ENCODE results near the gene NOTCH2.
"Not testable (repeated sequence)": the region's sequence is repeated elsewhere in the genome, so short reads cannot be mapped to it uniquely, and the experiment has no call there.

The NOTCH2 gene

DNA sequence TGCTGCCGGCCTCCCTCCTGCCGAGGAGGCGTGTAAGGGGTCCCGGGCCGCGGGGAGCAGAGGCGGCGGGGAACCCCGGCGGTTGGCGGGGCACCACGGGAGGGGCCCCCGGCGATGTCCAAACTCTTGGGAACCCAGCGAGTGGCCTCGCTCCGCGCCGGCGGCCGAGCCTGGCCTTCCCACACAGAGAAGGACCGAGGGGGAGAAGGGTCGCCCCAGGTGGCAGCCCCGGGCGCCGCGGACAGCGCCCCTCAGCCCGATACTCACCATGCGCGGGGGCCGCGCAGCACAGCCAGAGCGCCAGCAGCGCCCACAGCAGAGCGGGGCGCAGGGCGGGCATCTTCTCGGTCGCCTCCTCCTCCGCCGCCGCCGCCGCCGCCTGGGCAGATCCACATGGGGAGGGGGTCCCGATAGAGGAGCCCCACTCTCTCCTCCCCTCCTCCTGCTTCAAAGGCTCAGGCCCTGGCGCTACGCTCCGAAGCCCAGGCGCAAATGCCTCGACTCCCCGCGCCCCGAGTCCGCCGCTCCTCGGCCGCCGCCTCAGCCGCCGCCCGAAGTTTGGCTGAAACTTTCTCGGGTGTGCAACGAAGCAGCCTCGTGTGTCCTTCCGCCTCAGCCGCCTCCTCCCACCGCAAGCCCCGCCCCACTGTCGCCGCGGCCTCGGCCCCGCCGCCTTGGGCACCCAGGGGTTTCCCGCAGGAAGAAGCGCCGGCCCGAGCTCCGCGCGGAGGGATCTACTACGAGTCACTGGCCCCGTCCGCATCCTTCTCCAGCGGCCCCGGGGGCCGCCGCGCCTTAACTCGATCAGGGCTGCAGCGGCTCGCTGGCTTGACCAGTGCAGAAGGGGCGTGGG lies at the start of gene NOTCH2:
TSS of gene NOTCH2 (minus strand) at position 596 of the 853 bp plus-strand sequence. CDS start at position 340, 256 bp downstream.
- DNase-seq (ENCODE audit: low read depth, low spot score): not testable (repeated sequence)

DNA sequence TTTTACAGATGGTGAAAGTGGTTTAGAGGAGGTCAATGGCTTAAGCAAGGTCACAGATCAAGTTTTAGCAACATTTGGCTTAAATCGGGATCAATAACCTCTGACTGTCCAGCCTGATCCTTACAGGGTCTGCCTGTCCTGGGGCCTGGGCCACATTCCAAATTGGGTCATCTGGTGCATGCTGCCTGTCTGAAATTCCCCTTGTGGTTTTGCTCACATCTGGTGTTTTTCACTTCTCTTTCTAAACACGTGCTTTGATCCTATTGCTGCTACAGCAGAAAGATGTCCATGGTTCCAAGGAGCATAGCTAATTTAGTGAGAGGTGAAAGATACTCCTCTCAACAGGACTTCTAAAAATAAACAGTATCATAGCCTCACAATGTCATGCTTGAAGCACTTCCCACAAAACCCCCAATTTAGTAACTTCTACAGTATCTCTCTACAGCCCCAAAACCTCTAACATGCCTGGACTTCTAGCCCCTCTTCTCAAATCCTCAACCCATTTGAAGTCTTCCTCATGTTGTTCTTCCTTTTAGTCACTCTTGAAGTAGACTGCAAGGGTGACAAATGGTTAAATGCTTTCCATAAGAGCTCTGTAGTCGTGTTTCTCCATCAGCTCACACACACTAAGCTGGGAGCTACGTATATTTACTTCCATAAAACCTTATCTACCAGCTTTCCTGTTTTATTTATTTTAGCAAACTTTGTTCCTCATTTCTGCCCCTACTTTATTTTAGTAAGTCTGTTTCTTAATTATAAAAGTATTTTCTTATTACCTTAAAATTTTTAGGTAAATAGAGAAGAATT lies 48.1 kb upstream of the NOTCH2 start:
- DNase-seq (ENCODE audit: low read depth, low spot score): not testable (repeated sequence)

DNA sequence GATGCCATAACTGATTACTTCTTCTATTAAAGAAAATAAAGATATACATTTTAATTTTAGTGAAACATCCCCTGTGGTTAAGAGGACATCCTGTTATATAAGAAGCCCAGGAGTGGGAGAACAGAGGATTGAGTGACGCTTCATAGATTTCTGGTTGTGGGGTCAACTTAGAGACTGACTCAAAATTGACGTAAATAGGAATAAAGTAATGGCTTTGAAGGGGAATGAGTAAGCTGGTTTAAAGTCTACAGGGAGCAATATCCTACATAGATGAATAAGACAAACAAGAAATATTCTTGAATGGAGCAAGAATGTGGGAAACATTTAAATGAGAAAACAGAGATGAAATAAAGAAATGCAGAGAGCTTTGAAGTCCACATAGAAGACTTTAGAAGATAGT lies 46.6 kb upstream of the NOTCH2 start:
- not testable (repeated sequence) for DNase-seq (ENCODE audit: low read depth, low spot score)

DNA sequence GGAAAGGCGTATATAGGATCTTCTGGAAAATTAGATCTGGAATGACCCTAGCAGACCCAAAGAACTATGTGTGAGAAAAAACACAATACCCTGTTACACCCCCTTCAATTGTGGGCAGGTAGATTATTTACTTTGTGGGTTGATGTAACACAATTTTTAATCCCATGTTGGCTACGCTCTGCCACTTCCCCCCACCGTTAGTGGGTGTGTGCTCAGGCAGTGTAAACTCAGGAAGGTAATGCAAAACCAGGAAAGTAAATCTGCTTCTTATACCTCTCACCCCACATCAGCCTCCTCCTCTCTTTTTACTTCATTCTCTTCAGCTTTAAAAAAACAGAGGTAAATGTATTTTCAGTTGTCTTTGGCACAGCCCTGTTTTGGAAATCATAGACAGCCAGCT lies 43.7 kb upstream of the NOTCH2 start:
- DNase-seq (ENCODE audit: low read depth, low spot score): not testable (repeated sequence)

DNA sequence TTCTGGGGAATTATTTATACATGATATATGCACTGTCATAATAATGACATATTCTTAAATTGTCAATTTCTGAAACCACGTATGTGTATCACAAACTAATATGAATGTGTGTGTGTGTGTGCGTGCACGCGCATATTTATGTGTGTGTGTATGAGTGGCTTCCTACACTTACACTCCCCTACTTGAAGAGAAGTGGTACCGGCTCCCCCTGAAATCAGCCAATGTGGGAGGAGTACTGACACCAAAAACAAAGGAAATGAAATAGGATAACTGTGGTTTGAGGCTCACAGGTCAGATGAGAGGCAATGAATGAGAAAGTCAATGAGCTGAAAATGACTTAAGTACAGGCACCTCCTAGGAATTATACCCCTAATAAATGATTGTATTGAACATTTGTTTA lies 42.8 kb upstream of the NOTCH2 start:
- not testable (repeated sequence) for DNase-seq (ENCODE audit: low read depth, low spot score)

DNA sequence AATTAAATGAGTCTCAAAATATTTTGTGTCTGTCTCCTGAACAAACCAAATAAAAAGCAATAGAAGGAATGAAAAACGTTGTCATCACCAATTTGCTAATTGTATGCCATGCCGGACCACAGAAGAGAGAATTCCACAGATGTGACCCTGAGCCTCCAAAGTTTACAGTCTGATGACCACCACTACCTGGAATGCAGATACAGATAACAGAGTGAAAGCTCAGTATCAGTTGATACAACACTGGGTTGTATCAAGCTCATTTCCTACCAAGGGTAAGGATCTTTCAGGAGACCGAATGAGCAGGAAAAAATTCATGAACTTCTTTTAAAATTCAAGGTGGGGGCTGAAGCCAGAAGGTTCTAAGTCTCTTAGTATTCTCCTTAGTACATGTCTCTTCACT lies 42.3 kb upstream of the NOTCH2 start:
- DNase-seq (ENCODE audit: low read depth, low spot score): not testable (repeated sequence)

DNA sequence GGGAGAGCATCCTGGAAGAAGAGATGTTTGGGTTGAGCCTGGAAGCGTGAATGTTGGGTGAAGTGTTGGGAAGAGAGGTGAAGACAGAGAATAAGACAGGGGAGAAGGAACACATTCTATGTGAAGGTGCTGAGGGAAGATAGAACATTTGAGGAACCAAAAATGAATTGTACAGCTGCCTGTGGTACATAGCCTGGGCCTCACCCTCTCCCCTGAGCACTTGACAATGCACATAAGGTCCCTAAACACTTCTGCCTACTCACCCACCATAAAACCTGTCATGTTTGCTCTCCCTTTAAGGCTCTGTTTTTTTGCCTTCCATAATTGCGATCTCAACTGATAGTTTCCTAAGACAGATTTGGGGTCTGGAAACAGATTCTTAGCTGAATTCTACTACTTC lies 41.5 kb upstream of the NOTCH2 start:
- not testable (repeated sequence) for DNase-seq (ENCODE audit: low read depth, low spot score)

DNA sequence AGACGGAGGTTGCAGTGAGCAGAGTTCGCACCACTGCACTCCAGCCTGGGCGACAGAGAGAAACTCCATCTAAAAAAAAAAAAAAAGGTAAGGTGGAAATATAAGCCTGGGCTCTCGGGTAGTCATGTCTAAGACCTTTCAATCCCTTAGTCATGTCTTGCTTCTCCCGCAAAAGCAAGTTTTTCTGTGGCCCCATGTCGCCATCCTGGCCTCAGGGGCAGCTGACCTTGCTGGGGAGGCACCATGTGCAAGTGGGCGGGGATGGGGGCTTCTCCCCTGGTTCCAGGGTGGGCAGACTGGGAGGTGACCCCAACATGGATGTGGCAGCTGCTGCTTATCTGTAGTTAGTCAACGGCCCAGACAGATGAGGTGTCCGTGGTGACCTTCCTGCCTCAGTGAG lies 40.2 kb upstream of the NOTCH2 start:
- not testable (repeated sequence) for DNase-seq (ENCODE audit: low read depth, low spot score)

DNA sequence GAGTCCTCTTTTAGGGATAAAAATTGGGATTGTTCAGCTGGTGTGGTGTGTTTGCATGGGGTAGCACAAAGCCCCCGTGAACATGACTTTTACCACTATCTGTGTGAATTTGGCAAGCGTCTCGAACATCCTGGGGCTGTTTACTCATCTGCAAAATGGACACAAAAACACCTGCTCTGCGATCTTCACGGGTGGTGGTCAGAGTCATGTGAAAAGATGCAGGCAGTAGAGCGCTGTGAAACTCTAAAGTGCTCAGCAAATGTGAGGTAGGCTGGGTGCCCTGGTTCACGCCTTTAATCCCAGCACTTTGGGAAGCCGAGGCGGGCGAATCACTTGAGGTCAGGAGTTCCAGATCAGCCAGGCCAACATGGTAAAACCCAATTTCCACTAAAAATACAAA lies 39.7 kb upstream of the NOTCH2 start:
- DNase-seq (ENCODE audit: low read depth, low spot score): not testable (repeated sequence)

DNA sequence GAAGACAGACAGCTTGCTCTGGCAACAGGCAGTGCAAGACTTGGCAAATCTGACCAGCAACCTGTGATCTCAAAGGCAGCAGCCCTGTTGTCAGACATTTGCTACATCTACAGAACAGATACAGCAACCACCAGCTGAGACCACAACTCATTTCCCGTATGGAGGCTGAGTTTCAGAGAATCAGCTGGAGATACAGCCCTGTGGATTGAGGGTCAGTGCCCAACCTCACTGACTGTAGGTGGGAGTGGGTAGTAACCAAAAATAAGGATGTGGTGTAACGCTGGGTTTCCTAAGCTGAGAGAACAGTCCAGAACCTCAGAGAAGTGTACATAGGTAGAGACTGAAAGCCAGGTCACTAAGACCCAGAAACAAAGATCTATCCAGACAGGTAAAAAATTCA lies 35.8 kb upstream of the NOTCH2 start:
- DNase-seq (ENCODE audit: low read depth, low spot score): not testable (repeated sequence)

DNA sequence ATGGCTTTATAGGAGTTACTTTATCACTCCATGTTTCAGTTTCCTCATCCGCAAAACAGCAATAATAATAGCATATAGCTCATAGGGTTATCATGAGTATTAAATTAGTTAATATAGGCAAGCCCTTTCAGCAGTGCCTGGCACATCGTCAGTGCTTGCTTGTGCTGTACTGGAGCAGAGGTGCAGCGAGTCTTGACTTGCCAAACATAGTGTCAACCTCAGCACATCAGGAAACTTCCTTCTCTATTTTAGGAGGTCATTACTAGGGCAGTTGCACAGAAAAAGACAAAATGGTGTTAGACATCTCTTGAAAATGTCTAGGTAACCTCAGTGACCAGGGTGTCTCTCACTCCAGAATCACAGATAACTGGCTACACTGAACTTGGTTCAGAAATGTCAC lies 34.3 kb upstream of the NOTCH2 start:
- not testable (repeated sequence) for DNase-seq (ENCODE audit: low read depth, low spot score)

DNA sequence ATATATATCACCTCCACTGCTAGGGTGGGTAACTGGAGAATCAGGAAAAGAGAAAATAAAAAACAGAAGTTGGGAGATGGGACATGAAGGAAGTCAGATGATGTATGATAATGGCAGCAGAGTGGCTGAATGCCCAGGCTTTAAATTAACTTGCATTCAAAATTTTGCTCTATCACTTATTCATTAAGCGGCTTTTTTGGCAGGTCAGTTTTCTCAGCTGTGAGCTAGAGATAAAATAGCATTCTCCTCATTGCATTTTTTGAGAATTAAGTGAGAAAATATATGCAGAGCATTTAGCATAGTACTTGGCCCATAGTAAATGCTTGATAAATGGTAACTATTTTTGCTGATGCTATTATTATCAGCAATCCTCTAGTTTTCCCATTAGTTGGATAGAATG lies 32.1 kb upstream of the NOTCH2 start:
- DNase-seq (ENCODE audit: low read depth, low spot score): not testable (repeated sequence)

DNA sequence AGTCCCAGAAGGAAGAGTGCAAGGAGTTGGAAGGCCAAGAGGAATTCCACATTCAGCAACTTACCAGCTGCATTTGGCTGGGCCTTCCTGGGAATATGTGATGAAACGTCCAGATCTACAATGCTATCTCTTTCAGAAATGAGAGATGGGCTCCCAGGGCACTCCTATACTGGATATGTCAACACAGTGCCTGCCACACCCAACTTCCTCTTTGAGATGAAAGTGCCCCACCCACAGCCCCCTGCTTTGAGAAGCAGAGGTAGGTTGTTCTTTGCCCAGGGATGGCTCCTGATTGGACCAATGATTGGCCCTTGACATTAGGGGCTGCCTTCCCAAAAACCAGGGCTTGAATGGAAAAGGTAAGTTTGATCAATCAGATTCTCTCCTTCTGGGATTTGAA lies 31.1 kb upstream of the NOTCH2 start:
- DNase-seq (ENCODE audit: low read depth, low spot score): not testable (repeated sequence)

DNA sequence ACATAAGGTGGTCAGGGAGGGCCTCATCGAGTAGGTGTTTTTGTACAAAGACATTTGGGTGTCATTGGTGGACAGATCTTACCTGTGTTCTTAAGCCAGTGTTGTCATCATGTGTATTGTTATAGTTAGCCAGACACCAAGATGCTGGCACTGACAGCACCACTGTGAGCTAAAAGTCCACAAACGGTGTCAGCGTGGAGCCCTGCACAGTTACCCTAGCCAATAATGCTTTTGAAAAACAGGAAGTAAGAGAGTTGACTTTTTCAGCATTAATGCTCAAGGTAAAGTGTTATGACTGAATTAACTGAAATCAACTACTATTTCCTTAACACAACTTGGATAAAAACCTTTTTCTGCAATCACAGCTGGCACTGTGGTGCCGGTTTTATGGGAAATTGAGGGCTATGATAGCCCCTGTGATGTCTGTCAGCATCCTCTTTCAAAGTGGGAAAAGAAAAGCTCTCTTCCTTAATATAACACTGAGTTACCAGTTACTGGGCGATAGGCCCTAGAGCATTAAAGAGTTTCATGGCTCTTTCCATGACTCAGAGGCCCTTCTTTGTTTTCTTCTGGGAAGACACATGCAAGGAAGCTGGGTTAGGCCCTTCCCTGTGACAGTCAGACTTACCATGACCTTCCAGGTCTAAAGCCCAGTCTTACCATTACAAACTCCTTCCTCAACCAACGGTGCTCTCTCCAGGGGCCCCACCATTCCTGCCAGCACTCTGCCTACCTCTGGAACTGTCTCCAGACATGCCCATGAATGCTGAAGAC lies 29.7 kb upstream of the NOTCH2 start:
- DNase-seq (ENCODE audit: low read depth, low spot score): not testable (repeated sequence)

DNA sequence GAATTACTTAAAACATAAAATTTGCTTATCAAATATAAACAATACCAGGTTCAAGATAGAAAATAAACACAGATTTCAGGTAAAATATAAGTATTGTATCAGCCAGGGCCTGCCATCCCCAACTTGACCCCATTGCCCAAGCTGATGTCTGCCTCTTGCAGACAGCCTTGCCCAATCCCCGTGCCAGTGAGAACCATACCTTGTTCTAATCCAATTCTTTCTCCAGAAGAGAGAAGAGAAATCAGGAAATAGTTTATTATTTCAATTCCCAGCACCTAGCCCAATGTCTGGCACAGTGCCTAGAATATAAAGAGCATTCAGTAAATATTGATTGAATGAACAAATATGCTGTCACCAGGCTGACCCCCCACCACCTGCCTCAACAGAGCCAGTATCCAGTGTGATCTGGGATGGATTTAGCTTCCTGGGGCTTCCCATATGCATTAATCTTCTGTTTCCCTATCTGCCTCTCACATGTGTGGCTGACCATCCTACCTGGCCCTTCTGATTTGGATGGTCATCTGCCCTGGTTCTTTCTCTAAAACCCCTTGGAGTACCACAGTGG lies 27.6 kb upstream of the NOTCH2 start:
- not testable (repeated sequence) for DNase-seq (ENCODE audit: low read depth, low spot score)

DNA sequence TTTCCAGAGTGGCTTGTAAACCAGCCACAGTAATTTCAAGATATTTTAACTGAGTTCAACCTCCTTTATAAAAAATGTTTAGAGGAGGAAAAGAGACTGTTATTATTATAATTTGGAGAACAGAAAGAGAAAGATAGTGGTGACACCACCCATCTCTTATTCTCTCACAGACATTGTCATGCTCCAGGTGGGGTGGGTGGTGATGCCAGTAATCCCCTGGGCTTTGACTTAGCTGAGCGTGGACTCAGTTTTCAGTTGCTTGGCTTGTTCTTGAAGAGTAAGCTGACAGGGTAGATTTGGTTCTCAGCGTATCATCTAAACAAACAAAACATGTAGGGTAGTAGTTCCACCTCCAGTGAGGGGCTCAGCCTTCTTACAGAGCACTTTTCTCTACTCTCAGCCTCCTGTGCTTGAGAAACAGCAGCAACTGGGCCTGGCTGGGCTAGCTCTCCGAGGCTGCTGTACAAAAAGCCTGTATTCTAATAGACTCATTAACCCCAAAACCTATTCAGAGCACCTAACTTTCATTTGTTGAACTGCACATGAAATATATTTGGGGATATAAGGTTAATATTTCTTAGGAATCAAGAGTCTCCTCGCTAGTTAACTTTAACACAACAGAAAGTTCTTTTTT lies 24.2 kb upstream of the NOTCH2 start:
- DNase-seq (ENCODE audit: low read depth, low spot score): not testable (repeated sequence)

DNA sequence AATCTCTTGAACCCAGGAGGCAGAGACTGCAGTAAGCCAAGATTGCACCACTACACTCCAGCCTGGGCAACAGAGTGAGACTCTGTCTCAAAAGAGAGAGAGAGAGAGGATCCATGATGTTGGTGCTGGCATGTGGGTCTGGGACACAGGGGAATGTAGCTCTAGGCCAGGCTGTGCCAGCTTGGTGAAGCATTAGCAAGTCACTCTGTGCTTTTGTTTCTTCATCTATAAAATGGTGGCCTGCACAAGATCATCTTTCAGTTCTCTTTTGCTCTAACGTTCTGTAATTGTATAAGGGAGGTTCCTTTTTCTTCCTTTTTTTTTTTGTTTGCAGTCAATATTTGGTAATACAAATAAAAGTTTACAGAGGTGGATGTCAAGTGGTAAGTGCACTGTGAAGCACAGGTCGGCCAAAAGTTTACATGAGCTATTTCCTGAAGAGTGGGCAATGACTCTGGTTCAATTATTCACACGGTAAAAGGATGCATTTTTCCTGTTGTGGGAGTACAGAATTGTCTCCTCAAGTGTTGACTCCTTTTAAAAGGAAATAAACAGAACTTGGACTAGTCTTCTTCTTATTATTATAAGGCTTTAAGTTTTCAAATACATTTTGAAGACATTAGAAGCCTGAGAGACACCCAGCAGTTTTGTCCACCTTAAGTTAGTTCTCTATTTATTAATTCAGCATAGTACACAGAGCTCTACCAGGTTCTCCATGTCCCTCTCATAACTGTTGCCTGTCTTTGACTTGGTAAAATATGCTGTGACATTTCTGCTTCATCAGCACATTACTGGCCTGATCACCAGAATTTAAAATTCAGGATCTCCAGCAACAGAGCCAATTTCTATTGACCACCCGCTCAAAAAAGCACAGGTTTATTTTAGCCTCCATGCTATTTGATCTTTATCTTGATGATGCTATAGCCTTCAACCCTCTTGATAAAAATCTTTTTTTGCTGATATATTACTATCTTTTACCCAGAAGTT lies 23.1 kb upstream of the NOTCH2 start:
- not testable (repeated sequence) for DNase-seq (ENCODE audit: low read depth, low spot score)

DNA sequence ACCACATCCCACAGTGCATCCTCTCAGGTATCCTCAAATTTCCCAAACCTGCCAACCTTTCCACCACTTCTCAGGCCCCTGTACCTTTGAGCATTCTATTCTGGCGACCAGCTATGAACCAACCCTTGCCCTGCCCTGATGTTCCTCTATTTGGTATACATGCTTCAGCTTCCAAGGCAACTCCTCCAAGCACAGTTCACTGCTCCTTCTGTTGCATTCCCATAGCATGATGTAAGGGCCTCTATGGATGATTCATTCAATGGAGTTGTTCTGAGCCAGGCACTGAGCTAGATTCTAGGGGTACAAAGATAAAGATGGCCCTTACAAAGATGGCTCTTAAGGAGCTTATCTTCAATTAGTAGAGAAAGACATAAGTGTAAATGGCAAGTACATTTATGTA lies 21.4 kb upstream of the NOTCH2 start:
- DNase-seq (ENCODE audit: low read depth, low spot score): not testable (repeated sequence)

DNA sequence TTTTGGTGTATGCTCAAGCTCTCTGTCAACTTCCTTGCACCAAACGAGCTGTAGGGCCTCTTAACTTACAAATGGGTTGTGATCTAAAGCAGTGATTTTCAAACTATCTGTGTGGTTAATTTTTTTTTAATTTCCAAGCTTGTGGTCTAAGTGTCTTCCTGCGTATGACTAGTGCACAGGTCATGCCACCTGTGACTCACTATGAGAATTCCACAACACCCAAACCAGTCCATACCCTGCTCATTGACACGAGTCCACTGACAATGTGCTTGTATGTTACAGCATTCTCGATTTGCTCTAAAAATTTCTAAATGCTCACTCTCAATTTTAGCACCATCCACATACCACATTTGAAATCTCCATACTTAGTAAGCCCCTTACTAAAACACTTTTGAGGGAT lies 18.5 kb upstream of the NOTCH2 start:
- not testable (repeated sequence) for DNase-seq (ENCODE audit: low read depth, low spot score)

DNA sequence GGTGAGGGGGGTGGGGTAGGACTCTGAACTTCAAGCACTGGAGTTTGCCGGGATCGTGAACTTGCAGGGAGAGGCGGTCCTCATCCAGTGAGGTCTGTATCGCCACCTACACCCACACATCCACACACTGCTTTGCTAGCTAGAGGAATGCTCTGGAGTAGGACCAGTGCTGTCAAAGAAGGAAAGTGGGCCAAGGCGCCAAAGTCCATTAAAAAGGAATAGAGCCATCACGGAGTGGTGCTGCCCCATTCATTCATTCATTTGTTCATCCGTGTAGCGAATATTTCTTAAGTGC lies 405 bp upstream of the NOTCH2 start:
- not testable (repeated sequence) for DNase-seq (ENCODE audit: low read depth, low spot score)

All from smooth muscle cell of the brain vasculature (primary cell).